HG03097 (cell line): Measurements from ENCODE around the gene PSME4.

ENCODE experiments used
- ATAC-seq: cut with Tn5 transposase; IDR thresholded peaks from one replicate; pipeline ENCODE4 v1.9.1; 2021; ENCODE audit not compliant: unreplicated experiment, low FRiP score

The PSME4 gene

GRCh38 chr2:53970724-53971602 is at the start of gene PSME4:
TSS of gene PSME4 (minus strand) at chr2:53970993. CDS start at chr2:53970784, 209 bp downstream.
- ATAC-seq = peak; percentile 82

- ATAC-seq = no peak
These were observed 45.3 kb upstream of the PSME4 start for GRCh38 chr2:54015798-54016699.

GRCh38 chr2:54013996-54014395 is 43.2 kb upstream of the PSME4 start:
- ATAC-seq = no peak

GRCh38 chr2:54012538-54013141 is 41.8 kb upstream of the PSME4 start:
- ATAC-seq = no peak

- no peak for ATAC-seq
These were observed 38.8 kb upstream of the PSME4 start for GRCh38 chr2:54009549-54009948.

- ATAC-seq = no peak
These were observed 37.6 kb upstream of the PSME4 start for GRCh38 chr2:54008439-54008838.

- no peak for ATAC-seq
These were observed 29.7 kb upstream of the PSME4 start for GRCh38 chr2:54000524-54000923.

- no peak for ATAC-seq
These were observed 29.3 kb upstream of the PSME4 start for GRCh38 chr2:54000122-54000521.

- no peak for ATAC-seq
These were observed 28.0 kb upstream of the PSME4 start for GRCh38 chr2:53998834-53999233.

- ATAC-seq = no peak
These were observed 24.3 kb upstream of the PSME4 start for GRCh38 chr2:53994818-53995808.

GRCh38 chr2:53991948-53992347 is 21.2 kb upstream of the PSME4 start:
- no peak for ATAC-seq

GRCh38 chr2:53989210-53989862 is 18.5 kb upstream of the PSME4 start:
- ATAC-seq = no peak

- no peak for ATAC-seq
These were observed 16.6 kb upstream of the PSME4 start for GRCh38 chr2:53987336-53987921.

- no peak for ATAC-seq
These were observed 14.9 kb upstream of the PSME4 start for GRCh38 chr2:53985646-53986045.

- peak; percentile 25 for ATAC-seq
These were observed 647 bp downstream of the PSME4 start for GRCh38 chr2:53969968-53970723.

- no peak for ATAC-seq
These were observed 1.4 kb downstream of the PSME4 start for GRCh38 chr2:53969285-53969967.

- ATAC-seq = no peak
These were observed 5.7 kb downstream of the PSME4 start for GRCh38 chr2:53964987-53965687.
